Measurements from ENCODE around the gene KLK12.
A peak's percentile ranks its signal among the peaks of the same experiment; 100 is the strongest.

The KLK12 gene

GRCh38 chr19:51022526-51022925, 12.3 kb downstream of the KLK12 start:
- no peak for TF ChIP-seq CTCF (IDR thresholded peaks at IDR 0.05; ENCODE audit: low read depth, low read length)
- no peak overlapping the region for H3K4me3 ChIP-seq (ENCODE audit: low read depth, low read length)
- no peak for DNase-seq (ENCODE audit: low read depth, low spot score)
- in situ Hi-C loops (cut with HindIII; ENCODE audit: low sequenced_read_pairs) = no loop called here

- in situ Hi-C loops (cut with HindIII; ENCODE audit: low sequenced_read_pairs) = no loop called here
- DNase-seq (ENCODE audit: low read depth, low spot score) = peak; percentile 25
- TF ChIP-seq CTCF (IDR thresholded peaks at IDR 0.05; ENCODE audit: low read depth, low read length) = peak; percentile 61
- H3K4me3 ChIP-seq (ENCODE audit: low read depth, low read length) = no peak overlapping the region
These were observed 13.7 kb downstream of the KLK12 start for GRCh38 chr19:51020988-51021651.

- no peak within 1 kb of the TSS for H3K4me3 ChIP-seq (ENCODE audit: low read depth, low read length)
- in situ Hi-C loops (cut with HindIII; ENCODE audit: low sequenced_read_pairs) = no loop called here
- no peak for DNase-seq (ENCODE audit: low read depth, low spot score)
- TF ChIP-seq CTCF (IDR thresholded peaks at IDR 0.05; ENCODE audit: low read depth, low read length) = no peak
These were observed 15.3 kb downstream of the KLK12 start, which contains the start of gene KLK10 for GRCh38 chr19:51019544-51019925. Gene KLK10, minus strand, starts transcription at chr19:51019709. Its CDS starts 579 bp downstream, at chr19:51019130.

- H3K4me3 ChIP-seq (ENCODE audit: low read depth, low read length) = no peak overlapping the region
- no peak for DNase-seq (ENCODE audit: low read depth, low spot score)
- in situ Hi-C loops (cut with HindIII; ENCODE audit: low sequenced_read_pairs) = no loop called here
- no peak for TF ChIP-seq CTCF (IDR thresholded peaks at IDR 0.05; ENCODE audit: low read depth, low read length)
These were observed 15.9 kb downstream of the KLK12 start for GRCh38 chr19:51018745-51019543.

GRCh38 chr19:51016798-51017683, 17.8 kb downstream of the KLK12 start:
- no peak overlapping the region for H3K4me3 ChIP-seq (ENCODE audit: low read depth, low read length)
- peak; percentile 37 for TF ChIP-seq CTCF (IDR thresholded peaks at IDR 0.05; ENCODE audit: low read depth, low read length)
- no peak for DNase-seq (ENCODE audit: low read depth, low spot score)
- in situ Hi-C loops (cut with HindIII; ENCODE audit: low sequenced_read_pairs) = no loop called here

- TF ChIP-seq CTCF (IDR thresholded peaks at IDR 0.05; ENCODE audit: low read depth, low read length) = no peak
- no peak for DNase-seq (ENCODE audit: low read depth, low spot score)
- H3K4me3 ChIP-seq (ENCODE audit: low read depth, low read length) = no peak overlapping the region
- in situ Hi-C loops (cut with HindIII; ENCODE audit: low sequenced_read_pairs) = no loop called here
These were observed 19.0 kb downstream of the KLK12 start for GRCh38 chr19:51015691-51016267.

All from astrocyte of the spinal cord (primary cell).